Limb (tissue), 2 donors: ENCODE measurements around the gene SYT11.
"Not testable (repeated sequence)": the region's sequence is repeated elsewhere in the genome, so short reads cannot be mapped to it uniquely, and the experiment has no call there.

Experiments
- DNase-seq, 2 donors: peaks; one replicate each; pipeline ENCODE4 v3.0.0-alpha.2; 2016; ENCODE audit errors: extremely low spot score in 2 of 2

SYT11 gene

DNA sequence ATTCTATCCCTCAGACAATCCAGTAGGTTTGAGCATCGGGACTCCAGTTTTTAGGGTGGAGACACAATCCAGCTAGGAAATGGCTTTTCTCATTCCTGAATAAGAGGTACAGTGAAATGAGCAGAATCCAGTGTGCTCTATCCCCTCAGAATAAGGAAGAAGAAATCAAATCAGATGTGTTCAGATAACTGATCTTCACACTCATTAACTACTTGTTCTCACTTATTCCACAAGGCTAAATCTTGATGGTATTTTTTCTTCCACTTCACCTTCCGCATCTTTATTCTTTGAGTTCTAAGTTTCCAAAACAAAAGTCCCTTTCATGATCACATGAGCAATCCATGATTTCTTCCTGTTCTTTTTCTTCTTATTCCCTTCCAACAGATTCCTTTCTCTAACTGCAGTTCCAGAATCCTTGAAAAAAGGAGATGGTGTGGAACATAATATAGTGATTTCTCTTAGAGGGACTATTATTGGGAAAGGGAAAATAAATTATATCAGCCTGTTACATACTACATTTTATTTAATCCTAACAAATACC lies 1.7 kb downstream of the SYT11 start:
- DNase-seq = peak in 1 of 2 donors; percentile 50

DNA sequence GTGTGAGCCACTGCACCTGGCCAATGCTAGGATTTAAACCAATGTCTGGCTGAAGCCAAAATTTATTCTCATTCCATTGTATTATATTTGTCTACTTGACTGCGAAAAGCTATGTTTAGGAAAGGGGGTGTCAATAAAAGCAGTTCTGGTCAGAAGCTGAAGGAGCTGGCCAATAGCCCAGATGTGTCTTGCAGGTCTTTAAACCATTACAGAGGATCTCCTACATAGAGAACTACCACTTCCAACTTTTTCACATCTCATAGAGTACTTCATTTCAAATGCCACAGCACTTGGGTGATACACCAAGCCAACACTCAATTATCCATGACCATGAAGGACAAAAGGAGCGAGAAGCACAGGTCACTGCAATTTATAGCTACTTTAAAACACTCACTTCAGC lies 2.5 kb downstream of the SYT11 start:
- DNase-seq = no peak

DNA sequence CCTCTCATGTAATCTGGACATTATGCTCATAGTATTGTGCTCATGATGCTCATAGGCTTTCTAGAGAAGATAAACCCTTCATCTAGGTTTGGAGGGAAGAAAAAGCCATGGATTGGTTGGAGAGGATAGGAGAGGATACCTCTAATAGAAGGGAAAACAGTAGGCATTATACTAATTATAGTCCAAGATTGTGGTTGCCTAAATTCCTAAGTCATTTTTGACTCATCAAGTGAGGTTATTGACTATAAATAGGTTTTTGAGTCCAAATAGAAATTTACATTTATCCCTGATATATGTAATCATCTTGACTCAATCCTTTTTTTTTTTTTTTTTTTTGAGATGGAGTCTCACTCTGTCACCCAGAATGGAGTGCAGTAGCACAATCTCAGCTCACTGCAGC lies 5.0 kb downstream of the SYT11 start:
- DNase-seq = no peak

DNA sequence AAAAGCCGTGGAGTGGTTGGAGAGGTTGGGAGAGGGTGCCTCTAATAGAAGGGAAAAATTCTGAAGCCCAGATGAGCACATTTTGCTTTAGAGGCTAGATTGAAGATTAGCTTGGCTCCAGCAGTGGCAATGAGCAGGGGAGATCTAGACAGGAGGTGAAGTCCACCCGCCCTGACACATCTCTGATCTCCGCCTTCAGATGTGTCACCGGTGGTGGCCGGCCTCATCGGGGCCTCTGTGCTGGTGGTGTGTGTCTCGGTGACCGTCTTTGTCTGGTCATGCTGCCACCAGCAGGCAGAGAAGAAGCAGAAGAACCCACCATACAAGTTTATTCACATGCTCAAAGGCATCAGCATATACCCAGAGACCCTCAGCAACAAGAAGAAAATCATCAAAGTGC lies 8.4 kb downstream of the SYT11 start:
- no peak for DNase-seq

DNA sequence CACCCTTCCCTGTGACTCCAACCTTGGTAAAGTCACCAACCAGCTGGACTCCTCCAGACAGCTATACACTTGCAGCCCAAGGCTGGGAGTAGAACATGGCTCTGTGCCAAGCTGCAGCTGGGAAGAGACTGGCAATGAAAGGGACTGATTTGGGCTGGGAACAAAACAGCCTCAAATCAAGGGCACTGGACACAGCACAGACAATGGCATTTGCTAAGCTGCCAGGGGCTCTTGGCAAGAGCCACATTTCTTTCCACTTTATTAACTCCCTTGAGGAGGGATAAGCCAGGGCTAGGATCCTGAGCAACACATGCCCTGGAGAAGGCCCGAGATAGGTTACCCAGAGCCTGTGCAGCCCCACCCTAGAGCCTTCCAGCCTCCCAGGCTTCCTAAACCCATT lies 12.0 kb downstream of the SYT11 start:
- DNase-seq = peak; percentile 49 to 71

DNA sequence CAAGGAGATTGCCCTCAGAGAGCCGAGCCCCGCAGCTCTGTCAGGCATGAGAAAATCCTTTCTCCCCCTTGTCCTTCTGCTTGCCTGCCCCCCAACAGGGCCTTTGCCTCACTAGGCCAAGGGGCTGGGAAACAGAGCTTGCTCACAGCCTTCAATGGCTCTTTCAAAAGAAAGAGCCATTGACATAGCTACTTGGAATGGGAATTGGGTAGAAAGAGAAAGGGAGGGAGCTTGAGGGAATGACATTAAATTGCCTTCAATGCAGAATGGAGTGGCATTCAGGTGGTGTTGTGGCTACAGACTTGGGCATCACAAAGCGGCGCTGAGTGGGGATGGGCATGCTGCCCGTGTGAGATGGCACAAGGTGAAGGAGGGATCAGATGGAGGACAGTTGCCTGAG lies 13.2 kb downstream of the SYT11 start:
- DNase-seq = peak in 1 of 2 donors; percentile 34

DNA sequence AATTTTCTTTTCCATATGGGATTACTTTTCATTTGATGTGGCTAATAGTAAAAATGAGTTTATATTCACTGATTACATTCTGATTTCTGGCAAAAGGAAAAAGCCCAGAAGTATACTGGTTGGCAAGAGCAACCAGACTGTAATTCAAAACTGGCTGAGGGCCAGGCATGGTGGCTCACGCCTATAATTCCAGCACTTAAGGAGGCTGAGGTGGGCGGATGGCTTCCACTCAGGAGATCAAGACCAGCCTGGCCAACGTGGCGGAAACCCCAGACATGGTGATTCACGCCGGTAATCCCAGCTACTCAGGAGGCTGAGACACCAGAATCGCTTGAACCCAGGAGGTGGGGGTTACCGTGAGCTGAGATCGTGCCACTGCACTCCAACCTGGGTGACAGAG lies 14.5 kb downstream of the SYT11 start:
- peak in 1 of 2 donors; percentile 38 for DNase-seq

DNA sequence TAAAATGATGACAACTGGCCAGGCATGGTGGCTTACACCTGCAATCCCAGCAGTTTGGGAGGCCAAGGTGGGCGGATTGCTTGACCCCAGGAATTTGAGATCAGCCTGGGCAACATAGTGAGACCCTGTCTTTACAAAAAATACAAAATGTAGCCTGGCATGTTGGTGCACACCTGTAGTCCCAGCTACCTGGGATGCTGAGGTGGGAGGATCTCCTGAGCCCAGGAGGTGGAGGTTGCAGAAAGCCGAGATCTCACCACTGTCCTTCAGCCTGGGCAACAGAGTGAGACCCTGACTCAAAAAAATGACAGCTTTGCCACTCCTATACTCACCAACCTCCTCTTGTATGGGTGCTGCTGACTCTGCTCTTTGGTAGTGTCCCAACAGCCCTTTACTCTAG lies 18.6 kb downstream of the SYT11 start:
- no peak for DNase-seq

DNA sequence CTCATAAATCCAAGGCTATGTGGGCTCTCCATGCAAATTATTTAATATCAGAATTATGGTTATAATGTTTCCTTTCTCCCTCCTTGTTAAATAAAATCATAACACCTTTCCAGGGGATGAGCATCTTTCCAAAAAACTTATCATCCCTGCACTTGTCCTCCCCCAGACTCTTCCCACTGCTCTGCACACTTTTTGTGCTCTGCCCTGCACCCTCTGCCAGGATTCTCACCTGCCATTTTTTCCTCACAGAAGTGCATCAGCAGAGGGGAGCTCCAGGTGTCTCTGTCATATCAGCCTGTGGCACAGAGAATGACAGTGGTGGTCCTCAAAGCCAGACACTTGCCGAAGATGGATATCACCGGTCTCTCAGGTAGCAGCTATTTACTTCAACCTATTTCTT lies 20.9 kb downstream of the SYT11 start:
- DNase-seq = no peak

DNA sequence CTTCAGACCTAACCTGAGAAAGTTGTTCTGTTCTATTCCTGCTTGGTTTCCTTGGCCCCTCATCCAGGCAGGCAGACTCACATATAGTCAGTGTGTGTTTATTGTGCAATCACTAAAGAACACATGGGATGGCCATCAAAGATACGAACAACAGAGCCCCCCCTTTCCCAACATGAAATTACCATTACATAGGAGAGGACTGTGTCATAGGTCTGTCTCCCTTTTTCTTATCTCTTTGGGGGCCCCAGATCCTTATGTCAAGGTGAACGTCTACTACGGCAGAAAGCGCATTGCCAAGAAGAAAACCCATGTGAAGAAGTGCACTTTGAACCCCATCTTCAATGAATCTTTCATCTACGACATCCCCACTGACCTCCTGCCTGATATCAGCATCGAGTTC lies 21.6 kb downstream of the SYT11 start:
- no peak for DNase-seq

DNA sequence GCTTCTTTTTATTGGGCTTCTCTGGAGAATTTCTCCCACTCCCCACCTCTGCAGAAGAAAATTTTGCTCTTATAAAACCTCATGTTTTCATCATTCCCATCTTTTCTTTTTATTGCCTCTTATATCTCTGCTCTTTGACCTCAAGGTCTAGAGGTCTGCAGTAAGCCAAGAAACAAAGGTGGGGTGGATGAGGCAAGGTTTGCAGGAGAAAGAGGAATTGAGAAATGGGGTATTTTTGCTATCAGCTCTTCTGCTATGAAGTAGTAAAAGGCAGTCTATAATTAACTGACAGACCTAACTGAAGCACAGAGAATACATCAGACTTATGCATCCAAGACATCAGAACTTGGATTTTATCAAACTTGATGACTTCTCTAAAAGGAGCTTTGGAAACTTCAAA lies 22.9 kb downstream of the SYT11 start:
- no peak for DNase-seq

DNA sequence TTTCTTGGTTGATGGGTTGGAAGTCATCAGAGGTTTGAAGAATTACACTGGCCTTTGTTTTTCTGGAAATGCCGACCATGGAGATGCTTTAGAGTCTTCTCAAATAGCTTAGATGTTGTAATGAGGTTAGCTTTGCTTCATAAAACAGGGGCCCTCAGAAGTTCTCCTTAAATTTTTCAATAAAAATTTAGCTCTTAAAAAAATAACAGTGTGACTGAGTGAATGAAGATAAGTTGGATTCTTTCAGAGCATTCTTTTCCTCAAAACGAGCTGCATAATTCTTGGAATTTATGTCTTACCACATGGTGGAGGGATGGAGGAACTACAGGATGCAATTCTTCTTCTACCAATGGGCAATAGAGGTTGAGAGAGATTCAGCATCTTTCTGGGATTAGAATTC lies 23.4 kb downstream of the SYT11 start:
- no peak for DNase-seq

DNA sequence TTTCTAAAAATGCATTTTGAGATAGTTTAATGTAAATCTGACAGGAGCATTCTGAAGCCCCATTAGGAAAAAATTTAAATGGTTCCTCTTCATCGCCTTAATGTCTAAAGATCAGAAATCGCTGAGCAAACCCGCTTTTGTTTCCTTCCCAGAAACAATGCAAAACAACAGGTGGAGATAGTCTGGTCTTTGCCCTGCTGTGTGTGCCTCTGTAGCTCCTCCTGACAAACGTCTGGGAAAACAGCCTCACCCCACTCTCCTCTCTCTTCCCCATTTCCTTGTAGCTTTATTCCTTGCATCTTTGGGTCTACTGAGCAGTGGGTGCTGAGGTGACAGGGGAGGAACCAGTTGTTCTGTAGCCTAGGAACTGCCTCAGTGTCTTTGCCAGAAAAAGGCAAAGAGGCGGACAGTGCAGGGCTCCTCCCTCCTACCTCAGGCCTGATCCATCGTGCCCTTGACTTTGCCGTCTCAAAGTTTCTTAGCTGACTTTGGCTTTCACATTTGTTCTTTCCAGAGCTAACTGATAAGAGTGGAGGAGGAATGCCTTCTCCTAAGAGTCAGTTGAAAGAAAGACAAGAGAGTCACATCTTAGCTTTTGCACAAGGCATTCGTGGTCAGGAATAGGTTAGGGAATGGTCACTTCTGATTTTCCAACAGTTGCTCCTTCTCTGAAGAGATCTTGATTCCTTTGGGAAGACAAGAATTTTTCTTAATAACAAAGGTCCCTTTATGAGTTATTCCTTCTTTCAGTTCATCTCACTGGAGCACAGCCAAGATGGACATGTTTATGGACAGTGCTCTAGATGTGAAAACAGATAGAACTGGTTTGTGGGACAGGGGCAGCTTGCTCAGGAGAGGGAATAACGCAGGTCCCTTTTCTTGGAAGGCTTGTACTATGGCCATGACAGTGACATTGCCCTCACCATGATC lies 24.9 kb downstream of the SYT11 start:
- no peak for DNase-seq

DNA sequence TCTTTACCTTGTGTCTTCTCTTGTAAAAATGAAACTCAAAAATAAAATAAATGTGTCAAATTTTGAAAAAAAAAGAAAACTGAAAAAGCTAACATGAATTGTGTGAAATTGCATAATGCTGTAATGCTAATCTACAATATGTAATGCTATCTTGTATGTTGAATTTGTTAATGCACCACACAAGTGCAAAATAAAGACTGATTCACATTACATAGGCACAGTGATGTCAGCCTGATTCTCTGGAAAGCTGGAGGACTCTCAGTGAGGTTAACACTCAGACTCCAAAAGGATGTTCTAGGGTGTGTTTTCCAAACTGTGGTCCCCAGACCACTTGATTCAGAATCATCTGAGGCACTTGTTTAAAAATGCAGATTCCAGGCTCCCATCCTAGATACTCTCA lies 25.6 kb downstream of the SYT11 start:
- DNase-seq = no peak

DNA sequence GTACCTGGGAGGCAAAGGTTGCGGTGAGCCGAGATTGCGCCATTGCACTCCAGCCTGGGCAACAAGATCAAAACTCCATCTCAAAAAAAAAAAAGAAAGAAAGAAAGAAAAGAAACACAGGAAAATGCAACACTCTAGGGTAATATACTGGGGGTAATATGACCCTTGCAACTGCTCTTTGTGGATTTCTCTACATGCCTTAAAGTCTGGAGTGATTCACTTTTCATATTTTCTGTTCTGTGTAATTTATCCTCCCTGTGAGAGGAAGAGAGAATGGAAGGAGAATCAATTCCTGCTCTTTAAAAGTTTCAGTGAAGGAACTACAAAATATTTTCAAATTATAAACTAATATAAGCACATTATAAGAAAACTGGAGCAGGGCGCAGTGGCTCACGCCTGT lies 29.1 kb downstream of the SYT11 start:
- no peak for DNase-seq

DNA sequence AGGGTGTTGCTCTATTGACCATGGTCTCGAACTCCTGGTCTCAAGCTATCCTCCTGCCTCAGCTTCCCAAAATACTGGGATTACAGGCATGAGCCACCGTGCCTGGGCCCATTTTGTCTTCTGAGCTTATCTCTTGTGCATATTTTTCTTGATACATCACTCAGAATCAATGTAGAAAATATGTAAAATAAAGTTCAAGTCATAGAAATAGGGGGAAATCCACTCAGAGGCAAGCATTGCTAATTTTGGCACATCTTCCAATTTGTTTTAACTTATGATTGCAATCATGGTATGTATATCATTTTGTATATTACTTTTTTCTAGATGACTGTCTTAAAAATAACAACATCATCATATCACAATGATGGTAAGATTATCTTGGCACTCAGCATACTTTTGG lies 30.2 kb downstream of the SYT11 start:
- DNase-seq = no peak

DNA sequence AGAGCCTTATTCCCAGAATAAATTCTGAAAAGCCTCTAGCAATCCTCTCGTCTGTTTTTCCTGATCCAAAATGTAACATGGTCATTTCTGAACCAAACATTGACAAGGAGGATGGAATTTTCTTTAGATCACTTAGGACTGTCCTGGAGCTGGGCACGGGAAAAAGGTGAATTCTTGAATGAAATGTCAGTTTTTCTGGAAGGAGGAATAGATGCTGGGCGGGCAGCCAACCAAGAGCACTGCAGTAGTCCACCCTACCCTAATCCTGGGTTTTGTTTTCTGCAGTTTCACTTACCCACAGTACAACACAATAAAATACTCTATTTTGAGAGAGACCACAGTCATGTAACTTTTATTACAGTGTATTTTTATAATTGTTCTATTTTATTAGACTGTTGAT lies 30.9 kb downstream of the SYT11 start:
- no peak for DNase-seq

DNA sequence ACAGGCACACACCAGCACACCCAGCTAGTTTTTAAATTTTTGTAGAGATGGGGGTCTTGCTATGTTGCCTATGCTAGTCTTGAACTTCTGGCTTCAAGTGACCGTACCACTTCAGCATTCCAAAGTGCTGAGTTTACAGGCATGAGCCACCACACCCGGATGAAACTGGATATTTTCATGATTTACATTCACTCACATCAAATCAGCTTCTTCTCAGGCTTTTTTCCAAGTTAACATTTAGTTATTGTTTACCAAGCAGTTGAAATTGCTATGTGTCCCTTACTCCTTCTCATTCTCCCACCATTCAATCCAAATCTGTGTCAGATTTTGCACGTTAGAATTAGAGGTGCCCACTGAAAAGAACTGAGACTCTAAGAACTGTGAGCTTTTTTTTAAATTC lies 33.4 kb downstream of the SYT11 start:
- no peak for DNase-seq

DNA sequence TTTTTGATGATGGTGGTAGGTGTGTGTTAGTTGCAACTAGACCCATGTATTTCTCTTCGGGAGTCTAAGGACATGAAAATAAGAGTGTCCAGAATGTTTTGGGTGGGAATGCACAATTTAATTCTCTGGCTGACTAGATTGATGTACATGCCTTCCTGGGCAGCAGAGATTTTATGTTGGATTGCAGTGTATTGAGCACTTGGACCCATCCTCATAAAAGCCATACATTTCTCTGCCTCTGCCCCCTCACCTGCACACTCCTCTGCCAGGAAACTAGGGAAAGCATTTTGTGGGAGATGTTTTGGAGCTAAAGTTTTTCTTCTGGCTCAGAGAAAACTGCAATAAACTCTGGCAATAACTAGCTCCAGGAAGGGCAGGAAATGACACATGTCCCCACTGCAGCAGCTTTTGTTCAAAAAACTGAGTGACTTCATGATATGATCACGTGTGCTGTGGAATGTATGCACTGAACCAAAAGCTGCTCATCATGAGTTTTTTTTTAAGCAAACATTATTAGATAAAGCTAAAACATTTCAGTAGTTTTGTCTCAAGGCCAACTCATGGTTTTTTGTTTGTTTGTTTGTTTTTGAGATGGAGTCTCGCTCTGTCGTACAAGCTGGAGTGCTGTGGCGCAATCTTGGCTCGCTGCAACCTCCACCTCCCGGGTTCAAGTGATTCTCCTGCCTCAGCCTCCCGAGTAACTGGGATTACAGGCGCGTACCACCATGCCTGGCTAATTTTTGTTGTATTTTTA lies 34.2 kb downstream of the SYT11 start:
- DNase-seq = peak in 1 of 2 donors; percentile 57

DNA sequence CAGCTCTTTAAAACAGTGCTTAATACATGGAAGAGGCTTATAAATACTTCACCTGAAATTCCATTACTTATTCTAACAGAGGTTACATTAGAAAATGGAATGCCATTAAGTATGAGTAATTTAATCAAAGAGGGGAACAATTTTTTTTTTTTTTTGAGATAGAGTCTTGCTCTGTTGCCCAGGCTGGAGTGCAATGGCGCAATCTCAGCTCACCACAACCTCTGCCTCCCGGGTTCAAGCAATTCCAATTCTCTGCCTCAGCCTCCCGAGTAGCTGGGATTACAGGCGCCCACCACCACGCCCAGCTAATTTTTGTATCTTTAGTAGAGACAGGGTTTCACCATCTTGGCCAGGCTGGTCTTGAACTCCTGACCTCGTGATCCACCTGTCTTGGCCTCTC lies 36.2 kb downstream of the SYT11 start:
- DNase-seq = not testable (repeated sequence)

DNA sequence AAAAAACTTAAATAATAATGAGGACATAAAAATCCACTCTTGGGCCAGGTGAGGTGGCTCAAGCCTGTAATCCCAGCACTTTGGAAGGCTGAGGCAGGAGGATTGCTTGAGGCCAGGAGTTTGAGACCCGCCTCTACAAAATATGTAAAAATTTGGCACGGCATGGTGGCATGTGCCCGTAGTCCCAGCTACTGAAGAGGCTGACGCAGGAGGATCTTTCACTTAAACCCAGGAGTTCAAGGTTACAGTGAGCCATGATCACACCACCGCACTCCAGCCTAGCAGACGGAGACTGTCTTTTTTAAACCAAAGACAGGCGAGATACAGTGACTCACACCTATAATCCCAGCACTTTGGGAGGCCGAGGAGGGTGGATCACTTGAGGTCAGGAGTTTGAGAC lies 37.1 kb downstream of the SYT11 start:
- not testable (repeated sequence) for DNase-seq

DNA sequence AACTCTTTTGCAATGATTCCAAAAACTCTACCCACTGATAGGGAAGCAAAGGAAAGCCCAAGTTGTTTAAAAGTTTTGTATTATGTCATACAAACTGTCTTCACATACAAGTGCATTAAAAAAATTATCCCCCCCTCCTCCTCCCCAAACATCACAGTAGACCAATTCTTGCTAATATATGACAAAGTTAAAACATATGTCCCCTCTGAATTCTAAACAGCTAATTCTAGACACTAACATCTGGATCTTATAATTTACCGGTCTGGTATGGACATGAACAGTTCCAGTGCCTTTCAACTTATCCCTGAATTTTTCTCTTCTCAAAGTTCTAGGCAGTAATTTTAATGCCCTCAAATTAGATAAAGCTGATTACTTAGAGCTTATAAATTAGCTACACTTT lies 38.4 kb downstream of the SYT11 start:
- no peak for DNase-seq

DNA sequence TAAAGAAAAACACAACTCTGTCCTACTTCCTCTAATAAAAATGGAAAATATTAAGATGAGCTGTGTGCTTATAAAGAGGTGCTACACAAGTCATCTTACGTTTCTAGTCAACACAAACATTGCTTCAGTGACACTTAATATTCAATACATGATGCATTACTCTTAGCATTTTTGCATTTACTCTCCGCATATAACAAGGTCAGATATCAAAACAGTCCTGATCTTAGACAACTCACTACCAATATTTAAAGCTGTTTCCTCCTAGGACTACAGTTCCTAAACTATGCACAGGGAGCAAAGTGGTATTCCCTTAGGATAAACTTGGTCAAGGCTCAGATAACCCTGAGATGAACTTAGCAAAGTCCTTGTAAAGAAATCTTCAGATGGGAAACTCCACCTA lies 39.5 kb downstream of the SYT11 start:
- DNase-seq = no peak
